ENCODE data around the gene DOCK7.

The DOCK7 gene

DNA sequence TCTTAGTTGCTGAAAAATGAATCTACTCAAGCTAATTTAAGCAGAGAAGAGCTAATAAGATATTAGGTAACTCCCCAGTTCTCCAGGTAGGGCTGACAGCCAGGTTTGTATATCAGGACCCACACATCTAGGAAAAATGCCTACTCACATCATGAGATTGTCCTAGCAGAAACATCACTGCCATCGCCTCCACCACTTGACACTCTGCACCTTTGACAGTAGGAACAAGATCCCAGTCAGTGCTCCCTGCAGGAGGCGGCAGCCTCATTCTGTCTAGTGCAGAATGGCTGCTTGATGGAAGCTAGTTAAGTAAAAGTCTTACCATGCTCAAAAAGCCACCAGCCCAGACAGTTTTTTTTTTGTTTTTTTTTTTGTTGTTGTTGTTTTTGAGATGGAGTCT, 282.9 kb downstream of the DOCK7 start:
- DNase-seq, result no peak

Data from T-helper 1 cell (primary cell).